ENCODE data around the gene RANBP17.
"Not testable (repeated sequence)": the region's sequence is repeated elsewhere in the genome, so short reads cannot be mapped to it uniquely, and the experiment has no call there.

RANBP17 gene

GRCh38 chr5:170960567-170960966, 98.7 kb downstream of the RANBP17 start:
- no peak for DNase-seq

- DNase-seq: no peak
Observed at GRCh38 chr5:170963521-170963920, 101.7 kb downstream of the RANBP17 start.

GRCh38 chr5:170974461-170974860, 112.6 kb downstream of the RANBP17 start:
- DNase-seq: no peak

DNA sequence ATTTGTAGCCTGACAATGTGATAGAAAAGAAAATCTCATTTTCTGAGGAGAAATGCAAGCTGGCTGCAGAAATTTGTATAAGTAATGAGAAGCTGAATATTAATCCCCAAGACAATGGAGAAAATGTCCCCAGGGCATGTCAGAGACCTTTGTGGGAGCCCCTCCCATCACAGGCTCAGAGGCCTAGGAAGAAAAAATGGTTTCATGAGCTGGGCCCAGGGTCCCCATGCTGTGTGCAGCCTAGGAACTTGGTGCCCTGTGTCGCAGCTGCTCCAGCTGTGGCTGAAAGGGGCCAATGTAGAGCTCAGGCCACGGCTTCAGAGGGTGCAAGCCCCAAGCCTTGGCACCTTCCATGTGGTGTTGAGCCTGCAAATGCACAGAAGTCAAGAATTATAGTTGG, 118.4 kb downstream of the RANBP17 start:
- DNase-seq: not testable (repeated sequence)

GRCh38 chr5:170985486-170985885, 123.7 kb downstream of the RANBP17 start:
- no peak for DNase-seq

DNA sequence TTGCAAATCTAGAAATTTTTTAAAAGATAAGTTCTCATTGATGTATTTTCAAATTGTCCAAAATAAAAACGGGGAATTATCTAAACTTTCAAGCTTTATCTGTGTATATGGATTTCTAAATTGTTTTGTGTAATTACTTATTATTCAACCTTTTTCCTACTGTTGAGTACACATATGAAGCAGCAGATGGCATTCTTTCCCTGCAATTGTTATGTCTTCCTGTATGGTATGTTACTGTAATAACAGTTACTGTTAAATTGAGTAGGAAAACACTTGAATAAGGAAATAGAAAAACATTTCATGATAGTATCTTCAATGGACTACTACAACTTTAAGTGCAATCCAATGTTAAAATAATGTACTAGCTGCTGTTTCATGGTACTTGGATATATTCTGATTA, 124.8 kb downstream of the RANBP17 start:
- DNase-seq: no peak

GRCh38 chr5:170993476-170993875, 131.7 kb downstream of the RANBP17 start:
- DNase-seq: no peak

GRCh38 chr5:171010086-171010485, 148.3 kb downstream of the RANBP17 start:
- DNase-seq: no peak

DNA sequence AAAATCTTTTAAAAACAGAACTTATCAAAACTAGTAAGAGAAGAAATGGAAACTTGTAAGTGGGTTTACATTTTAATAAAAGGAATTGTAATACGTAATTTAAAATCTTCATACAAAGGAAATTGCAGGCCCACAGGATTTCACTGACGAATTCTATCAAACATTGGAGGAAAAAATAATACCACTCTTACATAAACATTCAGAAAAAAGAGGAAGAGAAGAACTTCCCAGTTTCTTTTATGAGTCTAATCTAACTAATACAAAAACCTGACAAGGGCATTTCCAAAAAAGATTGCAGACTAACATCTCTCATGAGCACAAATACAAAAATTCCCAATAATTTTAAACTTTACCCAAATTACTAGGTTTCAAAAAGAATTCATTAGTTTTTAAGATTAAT, 149.0 kb downstream of the RANBP17 start:
- no peak for DNase-seq

- no peak for DNase-seq
Observed at GRCh38 chr5:171023508-171023907, 161.7 kb downstream of the RANBP17 start.

- DNase-seq: no peak
Observed at GRCh38 chr5:171024084-171024483, 162.3 kb downstream of the RANBP17 start.

GRCh38 chr5:171029401-171029800, 167.6 kb downstream of the RANBP17 start:
- DNase-seq: no peak

DNA sequence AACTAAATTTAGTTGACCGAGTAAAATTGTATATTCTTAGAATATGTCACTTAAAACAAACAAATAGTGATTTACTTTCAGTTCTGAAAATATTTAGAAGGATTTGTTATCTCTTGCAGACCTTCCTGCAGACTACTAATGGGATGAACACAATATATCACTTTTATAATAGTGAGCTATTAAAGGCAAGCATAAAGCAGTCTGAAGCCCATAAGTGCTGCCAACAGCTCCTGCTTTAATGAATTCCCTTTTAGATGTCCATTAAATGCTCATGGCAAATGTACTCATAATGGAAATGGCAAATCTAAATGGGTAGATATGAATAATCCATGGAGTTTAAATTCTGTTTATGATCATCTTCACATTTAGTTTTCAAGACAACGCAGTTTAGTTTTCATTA, 170.2 kb downstream of the RANBP17 start:
- no peak for DNase-seq

- no peak for DNase-seq
Observed at GRCh38 chr5:171032435-171032973, 170.7 kb downstream of the RANBP17 start.

DNA sequence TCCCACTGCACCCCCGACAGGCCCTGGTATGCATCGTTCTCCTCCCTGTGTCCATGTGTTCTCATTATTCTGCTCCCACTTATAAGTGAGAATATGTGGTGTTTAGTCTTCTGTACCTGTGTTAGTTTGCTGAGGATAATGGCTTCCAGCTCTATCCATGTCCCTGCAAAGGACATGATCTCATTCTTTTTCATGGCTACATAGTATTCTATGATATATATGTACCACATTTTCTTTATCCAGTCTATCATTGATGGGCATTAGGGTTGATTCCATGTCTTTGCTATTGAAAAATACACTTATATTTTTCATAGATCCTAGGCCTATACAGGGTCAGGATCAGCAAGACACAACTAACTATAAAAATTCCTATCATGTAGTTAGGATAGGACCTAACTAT, 180.1 kb downstream of the RANBP17 start:
- not testable (repeated sequence) for DNase-seq

DNA sequence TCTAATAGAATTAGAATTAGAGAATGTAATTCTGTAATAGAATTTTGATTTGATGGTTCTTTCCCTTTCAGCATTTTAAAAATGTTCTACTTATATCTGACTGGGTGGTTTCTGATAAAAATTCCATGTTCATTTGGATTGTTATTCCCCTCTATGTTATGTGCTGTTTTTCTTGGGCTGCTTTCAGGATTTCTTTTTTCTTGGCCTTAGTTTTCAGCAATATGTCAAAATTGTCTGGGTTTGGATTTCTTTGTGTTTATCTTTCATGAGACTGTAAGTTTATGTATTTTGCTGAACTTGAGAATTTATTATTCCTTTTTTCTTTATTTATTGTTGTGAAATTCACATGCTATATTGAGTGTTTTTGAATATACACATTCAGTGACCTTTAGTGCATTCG, 189.1 kb downstream of the RANBP17 start:
- no peak for DNase-seq

- no peak for DNase-seq
Observed at GRCh38 chr5:171055875-171056454, 194.1 kb downstream of the RANBP17 start.

GRCh38 chr5:171067540-171068130, 205.8 kb downstream of the RANBP17 start:
- no peak for DNase-seq

DNA sequence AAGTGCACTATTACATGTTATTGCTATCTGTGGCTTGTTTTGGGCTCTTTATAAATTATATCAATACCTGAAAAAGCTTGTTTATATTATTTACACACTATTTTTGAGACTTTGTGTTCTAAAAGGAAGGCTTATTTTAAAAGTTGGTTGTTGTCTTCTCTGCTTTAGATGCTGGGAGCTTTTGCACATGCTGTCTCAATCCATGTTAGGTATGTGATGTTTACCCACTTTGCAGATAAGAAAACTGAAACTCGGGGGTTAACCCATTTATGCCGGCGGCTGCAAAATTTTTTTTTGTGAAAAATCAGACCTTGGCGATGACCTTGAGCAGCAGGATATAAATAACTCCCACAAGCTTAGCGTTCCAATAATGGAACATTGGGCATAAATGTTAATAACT, 212.9 kb downstream of the RANBP17 start:
- no peak for DNase-seq

DNA sequence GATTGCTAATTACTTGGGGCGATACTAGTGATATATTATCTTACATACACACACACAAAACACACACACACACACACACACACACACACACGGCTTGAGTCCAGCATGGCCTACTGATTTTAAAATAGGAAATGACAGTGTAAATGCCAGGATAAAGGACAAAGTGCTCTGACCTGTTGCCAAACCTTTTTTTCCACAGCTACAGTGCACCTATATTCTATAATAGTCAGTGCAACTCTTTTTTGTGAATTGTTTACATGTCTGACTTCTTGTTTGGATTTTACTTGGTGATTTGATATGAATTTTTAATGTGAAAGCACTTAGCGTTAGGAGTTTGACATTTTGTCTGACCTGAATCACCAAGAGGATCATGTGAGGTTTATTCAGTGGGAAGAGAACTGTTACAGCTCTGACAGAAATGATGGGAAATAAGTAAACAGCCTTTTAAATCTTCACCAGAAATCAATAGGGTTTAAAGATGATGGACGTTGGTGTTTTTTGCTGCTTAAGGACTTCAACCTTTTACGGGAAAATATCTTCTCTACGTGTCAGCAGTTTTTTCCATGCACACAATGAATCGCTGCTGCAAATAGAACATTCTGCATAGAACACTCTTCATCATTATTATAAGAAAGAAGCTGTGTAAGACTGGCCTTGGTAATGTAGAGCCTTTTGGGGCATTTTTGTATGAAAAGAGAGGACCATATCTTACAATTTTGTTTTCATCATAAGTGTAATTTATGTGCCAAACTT, 218.5 kb downstream of the RANBP17 start:
- DNase-seq: no peak

DNA sequence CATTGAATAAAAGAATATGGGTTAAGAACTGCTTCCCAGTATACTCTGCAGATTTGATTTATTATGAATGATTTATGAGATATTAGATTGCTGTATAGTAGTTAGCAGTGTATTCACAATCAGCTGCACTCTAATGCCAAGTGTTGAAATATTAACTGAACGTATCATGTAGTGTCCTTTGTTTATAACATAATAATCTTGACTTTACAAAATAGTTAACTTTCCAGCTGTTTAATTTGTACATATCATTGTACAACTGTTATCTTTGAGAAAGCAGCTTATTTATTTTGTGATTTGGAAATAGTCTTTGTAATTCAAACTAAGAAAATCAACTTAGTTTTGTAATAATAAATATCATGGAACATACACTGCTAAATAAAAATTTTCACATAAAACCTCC, 219.5 kb downstream of the RANBP17 start:
- DNase-seq: no peak

GRCh38 chr5:171092194-171092593, 230.4 kb downstream of the RANBP17 start:
- DNase-seq: no peak

- no peak for DNase-seq
Observed at GRCh38 chr5:171093598-171093997, 231.8 kb downstream of the RANBP17 start.

- no peak for DNase-seq
Observed at GRCh38 chr5:171094356-171094755, 232.5 kb downstream of the RANBP17 start.
